Neural cell (in vitro differentiated cells): ENCODE measurements around the gene PDK1. TPM values are rescaled to one million over a fixed set of nuclear protein-coding genes. Genes with fewer than 3 reads are reported as not detected.
"Not testable (repeated sequence)": the region's sequence is repeated elsewhere in the genome, so short reads cannot be mapped to it uniquely, and the experiment has no call there.

Experiments
- H2AFZ ChIP-seq: fragments of 200-600, 300-800 bp; sonication (generic), shearing (Covaris generic); 2 replicates; pipeline ENCODE4 v1.6.0; 2014; ENCODE audit warnings: low read depth, mild to moderate bottlenecking, antibody characterized with exemption, low read length, moderate library complexity
- H3F3A ChIP-seq: fragments of 200-600 bp; shearing (Covaris generic); 2 replicates; pipeline ENCODE4 v1.6.1; 2016; ENCODE audit warnings: mild to moderate bottlenecking, moderate library complexity, mixed read lengths, antibody characterized with exemption, low read length; ENCODE audit not compliant: insufficient read depth, poor library complexity, severe bottlenecking
- H3K27ac ChIP-seq: fragments of 200-600, 300-800 bp; sonication (generic), shearing (Covaris generic); 2 replicates; pipeline ENCODE4 v1.5.1; 2014; ENCODE audit warnings: mild to moderate bottlenecking, low read length, moderate library complexity
- H3K27me3 ChIP-seq: fragments of 300-800, 200-600 bp; sonication (generic), shearing (Covaris generic); 2 replicates; pipeline ENCODE4 v1.6.0; 2014; ENCODE audit warnings: mild to moderate bottlenecking, low read depth, low read length, moderate library complexity; ENCODE audit not compliant: insufficient read depth
- H3K36me3 ChIP-seq: fragments of 300-800, 200-600 bp; sonication (generic), shearing (Covaris generic); 2 replicates; pipeline ENCODE4 v1.5.1; 2014; ENCODE audit warnings: mild to moderate bottlenecking, antibody characterized with exemption, low read length, moderate library complexity; ENCODE audit not compliant: insufficient read depth
- H3K4me2 ChIP-seq: fragments of 300-800, 200-600 bp; sonication (generic), shearing (Covaris generic); 2 replicates; pipeline ENCODE4 v1.6.0; 2014; ENCODE audit warnings: mild to moderate bottlenecking, low read length
- H3K4me3 ChIP-seq: fragments of 300-800, 200-600 bp; sonication (generic), shearing (Covaris generic); 2 replicates; pipeline ENCODE4 v1.5.1; 2014; ENCODE audit warnings: mild to moderate bottlenecking, low read length, moderate library complexity
- H3K79me2 ChIP-seq: fragments of 200-600 bp; shearing (Covaris generic); replicated peaks from 2 replicates; pipeline ENCODE4 v1.6.0; 2014; ENCODE audit warnings: mild to moderate bottlenecking, low read length, moderate library complexity; ENCODE audit not compliant: insufficient read depth
- H3K9ac ChIP-seq: fragments of 300-800, 200-600 bp; sonication (generic), shearing (Covaris generic); 2 replicates; pipeline ENCODE4 v1.6.1; 2016; ENCODE audit warnings: mild to moderate bottlenecking, low read length, mixed read lengths
- H3K9me2 ChIP-seq: fragments of 200-600 bp; shearing (Covaris generic); 2 replicates; pipeline ENCODE4 v1.6.1; 2016; ENCODE audit warnings: mild to moderate bottlenecking, low read length, mixed read lengths; ENCODE audit not compliant: insufficient read depth
- H3K9me3 ChIP-seq: fragments of 200-600, 300-800 bp; sonication (generic), shearing (Covaris generic); 2 replicates; pipeline ENCODE4 v1.6.1; 2016; ENCODE audit warnings: mild to moderate bottlenecking, mixed run types, low read length, moderate library complexity, mixed read lengths
- H4K20me1 ChIP-seq: fragments of 200-600 bp; shearing (Covaris generic); 2 replicates; pipeline ENCODE4 v1.6.1; 2016; ENCODE audit warnings: mild to moderate bottlenecking, mixed run types; ENCODE audit not compliant: insufficient read depth
- CTCF ChIP-seq: fragments of 450-650 bp; IDR thresholded peaks from 2 replicates; pipeline ENCODE4 v1.5.1; 2014; ENCODE audit warnings: antibody characterized with exemption, mild to moderate bottlenecking, moderate library complexity; ENCODE audit not compliant: poor library complexity, severe bottlenecking
- EP300 ChIP-seq: fragments of 450-650 bp; conservative IDR thresholded peaks from 2 replicates; pipeline ENCODE4 v1.6.1; 2014; ENCODE audit warnings: antibody characterized with exemption, mild to moderate bottlenecking, moderate library complexity; ENCODE audit not compliant: poor library complexity, severe bottlenecking
- EZH2 ChIP-seq: fragments of 200-600, 300-800 bp; shearing (Covaris generic), sonication (generic); IDR thresholded peaks from 2 replicates; pipeline ENCODE4 v1.6.1; 2014; ENCODE audit warnings: antibody characterized with exemption, low read length, borderline replicate concordance, mild to moderate bottlenecking; ENCODE audit not compliant: insufficient read depth, poor library complexity, severe bottlenecking
- MXI1 ChIP-seq: fragments of 450-650 bp; conservative IDR thresholded peaks from 2 replicates; pipeline ENCODE4 v1.6.1; 2014; ENCODE audit warnings: antibody characterized with exemption, mild to moderate bottlenecking; ENCODE audit not compliant: poor library complexity, severe bottlenecking
- POLR2AphosphoS5 ChIP-seq: IDR thresholded peaks from 2 replicates; pipeline ENCODE4 v1.6.1; 2012
- RAD21 ChIP-seq: fragments of 450-650 bp; conservative IDR thresholded peaks from 2 replicates; pipeline ENCODE4 v1.6.1; 2014; ENCODE audit warnings: antibody characterized with exemption, mild to moderate bottlenecking, moderate library complexity
- REST ChIP-seq: IDR thresholded peaks from 2 replicates; pipeline ENCODE4 v1.6.1; 2012; ENCODE audit warnings: borderline replicate concordance
- SMC3 ChIP-seq: fragments of 450-650 bp; conservative IDR thresholded peaks from 2 replicates; pipeline ENCODE4 v1.6.1; 2014; ENCODE audit warnings: antibody characterized with exemption, mild to moderate bottlenecking, moderate library complexity; ENCODE audit not compliant: poor library complexity
- TAF1 ChIP-seq: IDR thresholded peaks from 2 replicates; pipeline ENCODE4 v1.6.1; 2012; ENCODE audit warnings: low read depth
- polyA plus RNA-seq: library from polyadenylated mRNA; depleted of rRNA; stranded (reverse); fragments of >200 nt; gene quantifications from 2 replicates; pipeline ENCODE4 v1.2.3, GENCODE V29; 2014

The PDK1 gene
- polyA plus RNA-seq, 1 donor from 2014 or later: 10.8 TPM

GRCh38 chr2:172549131-172549530, 6.8 kb upstream of the PDK1 start:
- no peak overlapping the region for H3K4me3 ChIP-seq
- H3K27ac ChIP-seq: no peak overlapping the region
- H3K4me2 ChIP-seq: no peak overlapping the region
- TF ChIP-seq RAD21: no peak
- TF ChIP-seq EP300: no peak
- TF ChIP-seq CTCF: no peak
- TF ChIP-seq EZH2: no peak
- no peak for TF ChIP-seq REST
- H3K36me3 ChIP-seq: no peaks in the 10 kb centered on the region
- H3K9ac ChIP-seq: no peak overlapping the region
- H3K27me3 ChIP-seq: no peaks in the 10 kb centered on the region
- no peaks in the 10 kb centered on the region for H4K20me1 ChIP-seq
- no peaks in the 10 kb centered on the region for H3F3A ChIP-seq
- no peak overlapping the region for H2AFZ ChIP-seq
- no peaks in the 10 kb centered on the region for H3K9me2 ChIP-seq
- H3K79me2 ChIP-seq: no peaks in the 10 kb centered on the region
- no peaks in the 10 kb centered on the region for H3K9me3 ChIP-seq

- not testable (repeated sequence) for H3K4me2 ChIP-seq, H2AFZ ChIP-seq, H3K27me3 ChIP-seq, H3K4me3 ChIP-seq, H3K27ac ChIP-seq, H4K20me1 ChIP-seq, H3K9me3 ChIP-seq, H3K9me2 ChIP-seq, H3F3A ChIP-seq, H3K79me2 ChIP-seq, H3K9ac ChIP-seq, H3K36me3 ChIP-seq
Measured at GRCh38 chr2:172549802-172550201, 6.1 kb upstream of the PDK1 start.

- Histone ChIP-seq H3K4me2 (no peak overlapping the region), H2AFZ (no peak overlapping the region), H3K36me3 (no peaks in the 10 kb centered on the region), H3K9ac (no peak overlapping the region), H3K9me2 (no peaks in the 10 kb centered on the region), H3K9me3 (no peaks in the 10 kb centered on the region), H3K79me2 (no peaks in the 10 kb centered on the region), H3K27ac (no peak overlapping the region), H3F3A (no peaks in the 10 kb centered on the region), H3K4me3 (no peak overlapping the region), H3K27me3 (no peaks in the 10 kb centered on the region), H4K20me1 (no peaks in the 10 kb centered on the region)
- TF ChIP-seq CTCF (no peak), RAD21 (no peak), REST (no peak), EP300 (no peak), EZH2 (no peak), SMC3 (no peak), TAF1 (no peak), MXI1 (no peak), POLR2AphosphoS5 (no peak)
Measured at GRCh38 chr2:172550419-172550818, 5.5 kb upstream of the PDK1 start.
